ENCODE measurements around the gene TRIM63. TPM values are rescaled to one million over a fixed set of nuclear protein-coding genes. Genes with fewer than 3 reads are reported as not detected.
"Not testable (repeated sequence)": the region's sequence is repeated elsewhere in the genome, so short reads cannot be mapped to it uniquely, and the experiment has no call there.

The TRIM63 gene
- total RNA-seq, 4 donors from 2014 or later: 0.32 to 1.8 TPM; not detected in 2

- TF ChIP-seq POLR2AphosphoS5 (IDR thresholded peaks at IDR 0.05): peak; percentile 46 to 81 (median 58)
- TF ChIP-seq CTCF (IDR thresholded peaks at IDR 0.05): no peak
- peak; percentile 71 for TF ChIP-seq POLR2A (IDR thresholded peaks at IDR 0.05)
- in situ Hi-C loops (cut with MboI; ENCODE audit: low pct_ligation_motif_present in 1 of 4, low pct_unique_long_range_greater_than_20kb in 1 of 4, low sequenced_read_pairs in 3 of 4): no loop called here
- Histone ChIP-seq H3K36me3 (peaks cover 0 to 4% (median 0%) of the 10 kb centered on the region in 4 donors), H3K4me1 (peaks cover 11 to 39% (median 33%) of the 10 kb centered on the region in 4 donors), H3K9me3 (no peaks in the 10 kb centered on the region), H3K4me3 (peak overlapping the region; percentile 75 to 100 (median 85)), H3K27ac (peak overlapping the region; percentile 97 to 99 (median 97)), H3K27me3 (no peaks in the 10 kb centered on the region)
- WGBS, 2 donors (ENCODE audit: low coverage in 1 of 2): 2% methylated on average over 35 of the region's 85 CpGs; no CpG with 5 or more reads in 1 of the 2 donors
- intact Hi-C loops (cut with DNase I; ENCODE audit: low total_unique reads): no loop called here
- DNase-seq: peak; percentile 89
These were observed 43.5 kb upstream of the TRIM63 start for GRCh38 chr1:26110731-26111529.

- 76 to 84% methylated on average over 2 to 5 of the region's 5 CpGs for WGBS, 2 donors (ENCODE audit: low coverage in 1 of 2)
- Histone ChIP-seq H3K9me3 (no peaks in the 10 kb centered on the region), H3K27me3 (no peaks in the 10 kb centered on the region), H3K4me3 (peak overlapping the region in 1 of 4 donors; percentile 100), H3K36me3 (no peaks in the 10 kb centered on the region), H3K4me1 (peaks cover 11 to 36% (median 26%) of the 10 kb centered on the region in 4 donors), H3K27ac (peak overlapping the region in 2 of 4 donors; percentile 97)
- intact Hi-C loops (cut with DNase I; ENCODE audit: low total_unique reads): no loop called here
- in situ Hi-C loops (cut with MboI; ENCODE audit: low pct_ligation_motif_present in 1 of 4, low pct_unique_long_range_greater_than_20kb in 1 of 4, low sequenced_read_pairs in 3 of 4): loop anchor here in 3 of 4 donors (5.0 kb wide), 2 partner anchors 33 to 38 kb away; no protein-coding TSS in a partner anchor
- TF ChIP-seq POLR2A (IDR thresholded peaks at IDR 0.05): no peak
- no peak for TF ChIP-seq EP300 (IDR thresholded peaks at IDR 0.05; ENCODE audit: low read depth)
- no peak for TF ChIP-seq CTCF (IDR thresholded peaks at IDR 0.05)
- TF ChIP-seq POLR2AphosphoS5 (IDR thresholded peaks at IDR 0.05): no peak
- DNase-seq: no peak
These were observed 42.1 kb upstream of the TRIM63 start for GRCh38 chr1:26109229-26110164.

GRCh38 chr1:26105226-26105548, 37.8 kb upstream of the TRIM63 start:
- intact Hi-C loops (cut with DNase I; ENCODE audit: low total_unique reads) (loop anchor here (1.0 kb wide), 1 partner anchor 40 kb away; no protein-coding TSS in a partner anchor), in situ Hi-C loops (cut with MboI; ENCODE audit: low pct_ligation_motif_present in 1 of 4, low pct_unique_long_range_greater_than_20kb in 1 of 4, low sequenced_read_pairs in 3 of 4) (loop anchor here in 3 of 4 donors (5.0 kb wide), 2 partner anchors 37 to 42 kb away; no protein-coding TSS in a partner anchor)
- H3K4me3 ChIP-seq, H3K9me3 ChIP-seq, H3K36me3 ChIP-seq, DNase-seq, H3K27me3 ChIP-seq, H3K27ac ChIP-seq: not testable (repeated sequence)
- WGBS, 2 donors (ENCODE audit: low coverage in 1 of 2): 26 to 32% methylated on average over 4 to 5 of the region's 5 CpGs
- H3K4me1 ChIP-seq: peaks cover 2 to 11% (median 4%) of the 10 kb centered on the region in 4 donors

GRCh38 chr1:26102526-26102925, 35.1 kb upstream of the TRIM63 start:
- no peaks in the 10 kb centered on the region for H3K36me3 ChIP-seq
- peaks cover 0 to 7% (median 0%) of the 10 kb centered on the region in 4 donors for H3K4me1 ChIP-seq
- no peaks in the 10 kb centered on the region for H3K9me3 ChIP-seq
- TF ChIP-seq CTCF (IDR thresholded peaks at IDR 0.05) (no peak), EP300 (IDR thresholded peaks at IDR 0.05; ENCODE audit: low read depth) (no peak), POLR2AphosphoS5 (IDR thresholded peaks at IDR 0.05) (no peak), POLR2A (IDR thresholded peaks at IDR 0.05) (no peak)
- DNase-seq: no peak
- no peaks in the 10 kb centered on the region for H3K27me3 ChIP-seq
- 59% methylated on average over 2 of the region's 2 CpGs; no CpG with 5 or more reads in 1 of the 2 donors for WGBS, 2 donors (ENCODE audit: low coverage in 1 of 2)
- no peak overlapping the region for H3K4me3 ChIP-seq
- H3K27ac ChIP-seq: no peak overlapping the region
- in situ Hi-C loops (cut with MboI; ENCODE audit: low pct_ligation_motif_present in 1 of 4, low pct_unique_long_range_greater_than_20kb in 1 of 4, low sequenced_read_pairs in 3 of 4): loop anchor here in 1 of 4 donors (5.0 kb wide), 1 partner anchor 45 kb away; no protein-coding TSS in a partner anchor
- intact Hi-C loops (cut with DNase I; ENCODE audit: low total_unique reads): no loop called here
